ENCODE data around the gene CDK6. TPM values are rescaled to one million over a fixed set of nuclear protein-coding genes. Genes with fewer than 3 reads are reported as not detected.
A peak's percentile ranks its signal among the peaks of the same experiment; 100 is the strongest.
"Not testable (repeated sequence)": the region's sequence is repeated elsewhere in the genome, so short reads cannot be mapped to it uniquely, and the experiment has no call there.

Gene CDK6
- polyA plus RNA-seq, 1 donor (not counting 4 experiments of a cell fraction or from before 2014, with no cell fraction given), result 53.5 TPM

DNA sequence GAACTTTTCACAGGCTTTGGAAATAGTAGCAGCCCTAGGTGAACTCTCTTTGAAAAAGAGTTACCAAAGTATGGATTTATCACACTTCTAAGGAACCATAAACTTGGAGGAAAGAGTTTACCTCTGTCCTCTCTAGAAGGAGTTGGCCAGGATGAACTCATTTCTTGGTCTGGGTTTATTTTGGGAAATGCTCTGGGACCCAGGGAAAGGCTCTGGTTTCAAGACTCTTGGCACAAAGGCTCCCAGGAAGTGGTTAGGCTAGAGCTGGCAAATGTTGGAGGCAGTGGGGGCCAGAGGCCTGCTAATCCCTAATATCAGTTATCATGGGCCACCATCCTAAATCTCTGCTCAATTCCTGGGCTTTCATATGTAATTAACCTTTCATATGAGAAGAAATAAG, 36.3 kb upstream of the CDK6 start:
- Histone ChIP-seq H3K9me3 (ENCODE audit: control insufficient read depth, low read depth, low read length) (peaks cover 7% of the 10 kb centered on the region), H3K9ac (ENCODE audit: control insufficient read depth, extremely low read depth, insufficient read depth, low read length) (no peak overlapping the region), H2AFZ (ENCODE audit: control insufficient read depth, low read length) (peak overlapping the region; percentile 67), H3K4me3 (ENCODE audit: control insufficient read depth in 2 of 3, extremely low read depth in 1 of 3, insufficient read depth in 2 of 3, low read depth in 1 of 3, low read length in 3 of 3) (no peak overlapping the region), H3K9me1 (ENCODE audit: control insufficient read depth, extremely low read depth, insufficient read depth, low read length) (no peaks in the 10 kb centered on the region), H3K27me3 (ENCODE audit: control insufficient read depth, extremely low read depth, insufficient read depth, low read length) (no peaks in the 10 kb centered on the region), H4K20me1 (ENCODE audit: control insufficient read depth, extremely low read depth, insufficient read depth, low read length) (no peaks in the 10 kb centered on the region), H3K4me2 (ENCODE audit: control insufficient read depth, extremely low read depth, insufficient read depth, low read depth, low read length) (peak overlapping the region; percentile 29), H3K27ac (ENCODE audit: control insufficient read depth, insufficient read depth, low read length) (no peak overlapping the region), H3K79me2 (ENCODE audit: control insufficient read depth, insufficient read depth, low read length) (no peaks in the 10 kb centered on the region), H3K36me3 (ENCODE audit: control insufficient read depth in 2 of 2, extremely low read depth in 1 of 2, insufficient read depth in 2 of 2, low read length in 2 of 2) (no peaks in the 10 kb centered on the region), H3K4me1 (ENCODE audit: control insufficient read depth, extremely low read depth, insufficient read depth, low read length) (peaks cover 22% of the 10 kb centered on the region)
- TF ChIP-seq, protein P1, sequence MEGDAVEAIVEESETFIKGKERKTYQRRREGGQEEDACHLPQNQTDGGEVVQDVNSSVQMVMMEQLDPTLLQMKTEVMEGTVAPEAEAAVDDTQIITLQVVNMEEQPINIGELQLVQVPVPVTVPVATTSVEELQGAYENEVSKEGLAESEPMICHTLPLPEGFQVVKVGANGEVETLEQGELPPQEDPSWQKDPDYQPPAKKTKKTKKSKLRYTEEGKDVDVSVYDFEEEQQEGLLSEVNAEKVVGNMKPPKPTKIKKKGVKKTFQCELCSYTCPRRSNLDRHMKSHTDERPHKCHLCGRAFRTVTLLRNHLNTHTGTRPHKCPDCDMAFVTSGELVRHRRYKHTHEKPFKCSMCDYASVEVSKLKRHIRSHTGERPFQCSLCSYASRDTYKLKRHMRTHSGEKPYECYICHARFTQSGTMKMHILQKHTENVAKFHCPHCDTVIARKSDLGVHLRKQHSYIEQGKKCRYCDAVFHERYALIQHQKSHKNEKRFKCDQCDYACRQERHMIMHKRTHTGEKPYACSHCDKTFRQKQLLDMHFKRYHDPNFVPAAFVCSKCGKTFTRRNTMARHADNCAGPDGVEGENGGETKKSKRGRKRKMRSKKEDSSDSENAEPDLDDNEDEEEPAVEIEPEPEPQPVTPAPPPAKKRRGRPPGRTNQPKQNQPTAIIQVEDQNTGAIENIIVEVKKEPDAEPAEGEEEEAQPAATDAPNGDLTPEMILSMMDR (optimal IDR thresholded peaks at IDR 0.05 in 1 of 3, IDR thresholded peaks at IDR 0.05 in 1 of 3, conservative IDR thresholded peaks at IDR 0.05 in 1 of 3; ENCODE audit: extremely low read depth in 1 of 3, insufficient read depth in 2 of 3, low read length in 3 of 3), result no peak
- TF ChIP-seq EZH2 (IDR thresholded peaks at IDR 0.05; ENCODE audit: low read length), result no peak
- DNase-seq (ENCODE audit: low read depth, low spot score), result no peak
- dilution Hi-C loops (cut with MboI; ENCODE audit: extremely low pct_ligation_motif_present, low sequenced_read_pairs), result no loop called here
- FAIRE-seq, result peak; percentile 66

DNA sequence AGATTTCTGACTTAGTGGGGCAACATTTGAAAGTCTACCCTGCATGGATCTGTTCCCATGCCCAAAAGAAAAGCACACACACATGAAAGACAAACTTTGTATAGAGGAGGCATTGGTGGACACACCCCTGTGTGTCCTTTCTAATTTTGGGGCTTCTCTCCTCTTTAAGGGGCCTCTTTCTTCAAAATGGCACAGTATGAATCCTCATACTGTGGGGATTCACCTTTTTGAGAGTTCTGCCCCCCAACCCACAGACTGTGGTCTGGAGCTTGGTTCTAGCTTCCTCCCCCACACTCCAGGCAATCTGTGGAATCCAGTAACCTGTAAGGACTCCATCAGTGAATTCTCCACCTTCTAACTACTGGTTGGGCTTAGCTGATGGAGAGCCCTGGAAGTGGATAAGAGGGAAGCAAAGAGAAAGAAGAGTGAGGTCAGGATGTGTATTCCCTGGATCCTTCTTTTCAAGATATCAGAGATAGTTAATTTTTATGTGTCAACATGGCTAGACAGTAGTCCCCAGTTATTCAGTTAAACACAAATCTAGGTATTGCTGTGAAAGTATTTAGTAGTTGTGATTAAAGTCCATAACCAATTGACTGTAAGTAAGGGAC, 32.4 kb upstream of the CDK6 start:
- Histone ChIP-seq H3K4me3 (ENCODE audit: control insufficient read depth in 2 of 3, extremely low read depth in 1 of 3, insufficient read depth in 2 of 3, low read depth in 1 of 3, low read length in 3 of 3) (no peak overlapping the region), H3K27ac (ENCODE audit: control insufficient read depth, insufficient read depth, low read length) (no peak overlapping the region), H3K4me2 (ENCODE audit: control insufficient read depth, extremely low read depth, insufficient read depth, low read depth, low read length) (no peak overlapping the region), H3K79me2 (ENCODE audit: control insufficient read depth, insufficient read depth, low read length) (no peaks in the 10 kb centered on the region), H3K9me3 (ENCODE audit: control insufficient read depth, low read depth, low read length) (peaks cover 7% of the 10 kb centered on the region), H3K4me1 (ENCODE audit: control insufficient read depth, extremely low read depth, insufficient read depth, low read length) (peaks cover 10% of the 10 kb centered on the region), H2AFZ (ENCODE audit: control insufficient read depth, low read length) (no peak overlapping the region), H3K36me3 (ENCODE audit: control insufficient read depth in 2 of 2, extremely low read depth in 1 of 2, insufficient read depth in 2 of 2, low read length in 2 of 2) (no peaks in the 10 kb centered on the region), H3K27me3 (ENCODE audit: control insufficient read depth, extremely low read depth, insufficient read depth, low read length) (no peaks in the 10 kb centered on the region), H3K9ac (ENCODE audit: control insufficient read depth, extremely low read depth, insufficient read depth, low read length) (no peak overlapping the region), H3K9me1 (ENCODE audit: control insufficient read depth, extremely low read depth, insufficient read depth, low read length) (no peaks in the 10 kb centered on the region), H4K20me1 (ENCODE audit: control insufficient read depth, extremely low read depth, insufficient read depth, low read length) (no peaks in the 10 kb centered on the region)
- TF ChIP-seq, protein P1 (optimal IDR thresholded peaks at IDR 0.05 in 1 of 3, IDR thresholded peaks at IDR 0.05 in 1 of 3, conservative IDR thresholded peaks at IDR 0.05 in 1 of 3; ENCODE audit: extremely low read depth in 1 of 3, insufficient read depth in 2 of 3, low read length in 3 of 3), result no peak
- TF ChIP-seq EZH2 (IDR thresholded peaks at IDR 0.05; ENCODE audit: low read length), result no peak
- dilution Hi-C loops (cut with MboI; ENCODE audit: extremely low pct_ligation_motif_present, low sequenced_read_pairs), result no loop called here
- FAIRE-seq, result no peak
- no peak for DNase-seq (ENCODE audit: low read depth, low spot score)

DNA sequence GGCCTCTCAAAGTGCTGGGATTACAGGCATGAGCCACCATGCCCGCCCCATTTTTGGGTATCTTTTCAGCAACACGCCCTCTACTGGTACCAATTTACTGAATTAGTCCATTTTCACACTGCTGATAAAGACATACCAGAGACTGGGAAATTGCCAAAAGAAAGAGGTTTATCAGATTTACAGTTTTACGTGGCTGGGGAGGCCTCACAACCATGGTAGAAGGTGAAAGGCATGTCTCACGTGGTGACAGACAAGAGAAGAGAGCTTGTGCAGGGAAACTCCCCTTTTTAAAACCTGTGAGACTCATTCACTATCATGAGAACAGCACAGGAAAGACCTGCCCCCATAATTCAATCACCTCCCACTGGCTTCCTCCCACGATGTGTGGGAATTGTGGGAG, 27.8 kb upstream of the CDK6 start:
- H3K27me3 ChIP-seq (ENCODE audit: control insufficient read depth, extremely low read depth, insufficient read depth, low read length); DNase-seq (ENCODE audit: low read depth, low spot score); FAIRE-seq; H3K4me1 ChIP-seq (ENCODE audit: control insufficient read depth, extremely low read depth, insufficient read depth, low read length); H3K9me1 ChIP-seq (ENCODE audit: control insufficient read depth, extremely low read depth, insufficient read depth, low read length); H3K79me2 ChIP-seq (ENCODE audit: control insufficient read depth, insufficient read depth, low read length); H3K4me3 ChIP-seq (ENCODE audit: control insufficient read depth in 2 of 3, extremely low read depth in 1 of 3, insufficient read depth in 2 of 3, low read depth in 1 of 3, low read length in 3 of 3); H3K4me2 ChIP-seq (ENCODE audit: control insufficient read depth, extremely low read depth, insufficient read depth, low read depth, low read length); H2AFZ ChIP-seq (ENCODE audit: control insufficient read depth, low read length); H3K9ac ChIP-seq (ENCODE audit: control insufficient read depth, extremely low read depth, insufficient read depth, low read length); H4K20me1 ChIP-seq (ENCODE audit: control insufficient read depth, extremely low read depth, insufficient read depth, low read length); dilution Hi-C loops (cut with MboI; ENCODE audit: extremely low pct_ligation_motif_present, low sequenced_read_pairs); H3K9me3 ChIP-seq (ENCODE audit: control insufficient read depth, low read depth, low read length); H3K27ac ChIP-seq (ENCODE audit: control insufficient read depth, insufficient read depth, low read length); H3K36me3 ChIP-seq (ENCODE audit: control insufficient read depth in 2 of 2, extremely low read depth in 1 of 2, insufficient read depth in 2 of 2, low read length in 2 of 2): not testable (repeated sequence)

Measured in keratinocyte (primary cell).